Fibroblast of mammary gland (primary cell): ENCODE results near the gene PRICKLE2.

Experiments used
- DNase-seq: peaks from one replicate; pipeline ENCODE4 v3.0.0-alpha.2; 2010; ENCODE audit warnings: low read depth
- H3K4me3 ChIP-seq: 2 replicates; pipeline ENCODE4 v1.5.1; 2011; ENCODE audit warnings: low read depth, mild to moderate bottlenecking, low read length, moderate library complexity; ENCODE audit not compliant: control insufficient read depth
- TF ChIP-seq, protein P1 (sequence below): conservative IDR thresholded peaks from 2 replicates; pipeline ENCODE4 v1.5.1; 2011; ENCODE audit warnings: low read depth, low read length, inconsistent platforms; ENCODE audit not compliant: control insufficient read depth, insufficient read depth

Gene PRICKLE2

DNA sequence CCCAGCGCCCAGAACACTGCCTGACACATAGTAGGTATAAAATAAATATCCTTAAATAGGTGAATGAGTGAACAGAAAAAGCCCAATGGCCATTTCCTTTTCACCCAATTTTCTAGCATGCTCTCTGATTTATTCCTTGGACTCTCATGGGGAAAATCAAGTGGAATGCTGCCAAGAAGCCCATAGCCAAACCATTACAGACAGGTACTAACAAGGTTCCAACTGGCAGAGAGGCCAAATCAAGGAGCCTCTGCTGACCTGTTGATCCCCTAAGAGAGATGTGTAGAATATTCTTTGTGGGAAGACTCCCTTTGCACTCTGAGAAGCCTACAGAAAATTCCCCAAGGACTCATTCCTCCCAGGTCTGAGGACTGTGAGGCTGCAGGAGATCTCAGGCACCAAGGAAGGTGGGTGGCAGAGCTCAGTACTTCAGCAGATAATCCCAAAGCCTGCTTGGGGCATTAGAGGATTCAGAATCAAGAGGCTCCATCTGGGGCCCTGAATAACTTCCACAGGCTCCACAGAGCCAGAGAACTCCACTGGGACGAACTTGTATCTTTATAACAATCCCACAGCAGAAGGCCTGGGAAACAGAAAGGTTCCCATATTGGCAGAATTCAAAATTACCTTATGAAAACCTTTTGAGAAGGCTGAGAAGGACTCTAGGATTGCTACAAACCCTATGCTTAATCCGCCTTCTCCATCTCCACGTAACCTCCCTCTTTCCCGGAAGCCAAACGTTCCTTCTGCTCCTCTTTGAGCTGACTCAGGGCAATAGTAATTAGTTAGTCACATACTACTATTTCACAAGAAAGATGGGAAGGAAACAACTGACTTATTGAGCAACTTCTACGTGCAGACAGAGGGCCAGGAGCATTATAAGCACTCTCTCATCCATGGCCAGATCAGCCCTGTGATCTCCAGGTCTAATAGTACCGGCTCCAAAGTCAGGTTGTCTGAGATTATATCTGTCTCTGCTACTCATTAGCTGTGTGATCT, 34.5 kb downstream of the PRICKLE2 start:
- DNase-seq = peak; percentile 97
- TF ChIP-seq, protein P1, sequence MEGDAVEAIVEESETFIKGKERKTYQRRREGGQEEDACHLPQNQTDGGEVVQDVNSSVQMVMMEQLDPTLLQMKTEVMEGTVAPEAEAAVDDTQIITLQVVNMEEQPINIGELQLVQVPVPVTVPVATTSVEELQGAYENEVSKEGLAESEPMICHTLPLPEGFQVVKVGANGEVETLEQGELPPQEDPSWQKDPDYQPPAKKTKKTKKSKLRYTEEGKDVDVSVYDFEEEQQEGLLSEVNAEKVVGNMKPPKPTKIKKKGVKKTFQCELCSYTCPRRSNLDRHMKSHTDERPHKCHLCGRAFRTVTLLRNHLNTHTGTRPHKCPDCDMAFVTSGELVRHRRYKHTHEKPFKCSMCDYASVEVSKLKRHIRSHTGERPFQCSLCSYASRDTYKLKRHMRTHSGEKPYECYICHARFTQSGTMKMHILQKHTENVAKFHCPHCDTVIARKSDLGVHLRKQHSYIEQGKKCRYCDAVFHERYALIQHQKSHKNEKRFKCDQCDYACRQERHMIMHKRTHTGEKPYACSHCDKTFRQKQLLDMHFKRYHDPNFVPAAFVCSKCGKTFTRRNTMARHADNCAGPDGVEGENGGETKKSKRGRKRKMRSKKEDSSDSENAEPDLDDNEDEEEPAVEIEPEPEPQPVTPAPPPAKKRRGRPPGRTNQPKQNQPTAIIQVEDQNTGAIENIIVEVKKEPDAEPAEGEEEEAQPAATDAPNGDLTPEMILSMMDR = no peak
- no peak overlapping the region for H3K4me3 ChIP-seq

DNA sequence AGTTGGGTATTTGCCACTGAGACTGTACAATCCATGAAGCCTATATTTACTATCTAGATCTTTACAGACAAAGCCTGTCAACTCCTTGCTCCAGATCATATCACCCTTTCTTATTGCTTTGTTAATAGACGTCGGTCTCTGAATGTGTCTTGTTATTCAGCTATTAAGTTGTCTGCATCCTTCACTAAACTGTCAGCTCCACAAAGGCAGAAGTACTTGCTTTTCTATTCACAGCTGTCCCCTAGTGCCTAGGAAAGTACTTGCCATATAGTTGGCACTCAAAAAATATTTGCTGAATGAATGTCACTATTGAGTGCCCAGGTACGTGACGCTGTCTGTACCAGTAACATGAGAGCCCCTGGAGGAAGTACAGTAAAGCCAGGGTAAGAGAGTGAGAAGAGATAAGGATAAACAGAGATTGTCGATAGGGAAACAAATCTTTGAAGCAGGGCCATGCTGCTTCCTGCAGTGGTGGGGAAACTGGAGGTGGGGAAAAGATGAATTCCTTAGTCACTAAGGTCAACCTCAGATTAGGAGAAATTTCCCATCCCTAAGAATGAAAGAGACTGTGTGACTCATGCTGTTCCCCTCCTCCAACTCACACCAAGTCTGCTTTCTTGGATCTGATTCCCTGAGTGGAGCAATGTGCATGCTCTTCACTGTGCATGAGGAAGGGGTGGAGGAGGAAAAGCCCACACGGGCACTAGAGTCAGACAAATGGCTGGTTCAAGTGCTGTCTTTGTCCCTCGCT, 36.3 kb downstream of the PRICKLE2 start:
- TF ChIP-seq, protein P1 = no peak
- DNase-seq = peak; percentile 96
- H3K4me3 ChIP-seq = no peak overlapping the region

DNA sequence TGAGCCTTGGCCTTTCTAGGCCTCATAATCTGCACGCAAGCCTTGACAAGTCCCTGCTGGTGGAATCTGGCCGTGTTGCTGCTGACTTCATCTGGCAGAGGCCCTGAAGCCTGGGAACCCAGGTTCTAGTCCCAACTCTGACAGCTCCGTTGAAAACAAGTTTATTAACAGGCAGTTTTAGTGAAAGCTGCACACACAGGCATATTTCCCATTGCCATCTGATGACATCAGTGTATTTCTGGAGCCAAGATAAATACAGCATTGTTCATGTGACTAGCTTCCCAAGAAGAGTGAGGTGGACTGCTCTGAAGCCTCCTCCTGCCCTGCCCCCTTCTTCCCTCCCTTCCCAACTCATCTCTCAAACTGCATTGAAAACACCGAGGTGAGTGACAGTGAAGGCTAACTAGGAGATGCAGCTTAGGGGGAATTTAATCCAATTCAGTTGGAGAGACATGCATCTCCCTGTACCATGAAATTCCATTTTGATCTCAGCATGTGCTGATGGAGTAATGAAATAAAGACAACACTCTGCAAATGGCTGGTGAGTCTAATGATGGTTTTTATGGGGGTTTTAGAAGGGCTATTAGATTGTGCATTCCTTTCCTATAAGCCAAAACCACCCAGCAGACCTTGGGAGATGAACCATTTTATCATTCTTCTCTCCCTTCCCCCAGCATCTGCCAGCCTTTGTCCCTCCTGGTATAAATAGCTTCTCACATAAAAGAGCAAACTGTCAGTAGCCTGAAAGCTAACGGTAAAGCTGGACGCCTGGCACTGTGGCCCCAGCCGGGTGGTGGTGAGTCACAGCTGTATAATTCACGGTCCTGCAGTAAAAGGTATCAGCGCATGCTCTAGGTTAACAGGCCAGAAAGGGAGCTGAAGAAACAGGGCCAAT, 38.0 kb downstream of the PRICKLE2 start:
- H3K4me3 ChIP-seq = no peak overlapping the region
- DNase-seq = peak; percentile 97
- TF ChIP-seq, protein P1 = peak; percentile 24

DNA sequence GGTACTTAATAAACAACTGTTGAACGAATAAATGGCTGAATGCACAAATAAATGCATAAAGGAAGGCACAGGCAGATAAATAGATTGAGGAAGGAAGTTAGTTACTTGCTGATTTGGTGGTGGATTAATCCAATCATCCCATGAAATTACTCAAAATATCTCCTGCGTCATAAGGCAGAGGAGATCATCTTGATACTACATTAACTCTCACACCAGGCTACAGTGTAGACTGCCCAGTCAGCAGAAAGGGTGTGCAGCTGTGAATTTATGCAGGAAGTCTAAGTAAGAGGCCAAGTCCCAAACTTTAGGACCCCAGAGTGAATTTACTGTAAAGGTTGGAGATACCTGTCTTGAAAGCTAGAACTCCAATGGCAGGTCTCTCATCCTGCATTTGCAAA, 38.6 kb downstream of the PRICKLE2 start:
- TF ChIP-seq, protein P1 = no peak
- no peak overlapping the region for H3K4me3 ChIP-seq
- no peak for DNase-seq

DNA sequence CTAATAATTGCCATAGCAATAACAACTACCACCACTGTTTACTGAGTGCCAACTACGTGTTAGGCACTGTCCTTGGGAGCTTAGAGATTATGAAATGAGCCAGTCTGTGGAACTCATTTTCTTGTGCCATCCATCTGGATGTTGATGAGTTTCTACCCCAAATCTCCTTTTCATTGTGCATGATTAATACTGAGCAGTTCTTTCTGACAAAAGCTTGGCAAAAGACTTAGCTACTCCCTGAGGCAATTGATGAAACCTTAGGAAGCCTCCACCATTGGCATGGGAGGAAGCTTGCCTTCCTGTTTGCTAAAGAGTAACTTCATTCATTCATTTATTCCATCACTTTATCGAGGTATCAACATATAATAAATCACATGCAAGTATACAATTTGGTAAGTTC, 39.8 kb downstream of the PRICKLE2 start:
- TF ChIP-seq, protein P1 = no peak
- peak; percentile 56 for DNase-seq
- no peak overlapping the region for H3K4me3 ChIP-seq

DNA sequence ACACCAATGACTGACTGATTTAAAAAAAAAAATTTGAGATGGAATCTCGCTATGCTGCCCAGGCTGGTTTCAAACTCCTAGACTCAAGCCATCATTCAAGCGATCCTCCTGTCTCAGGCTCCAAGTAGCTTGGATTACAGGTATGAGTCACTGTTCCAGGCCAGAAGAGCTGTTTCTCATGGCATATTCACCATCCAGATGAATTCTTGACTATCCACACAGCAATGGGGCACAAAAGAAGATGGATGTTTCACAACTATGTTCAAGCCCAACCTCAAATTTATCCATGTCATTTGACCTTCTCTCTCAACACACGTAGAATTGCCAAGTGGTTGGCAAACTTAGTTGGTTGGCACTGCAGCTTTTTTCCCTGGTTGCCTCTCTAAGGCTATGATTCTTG, 40.6 kb downstream of the PRICKLE2 start:
- DNase-seq = peak; percentile 83
- TF ChIP-seq, protein P1 = no peak
- no peak overlapping the region for H3K4me3 ChIP-seq
